GM03348 (cell line): ENCODE results near the gene ICA1.
"Not testable (repeated sequence)": the region's sequence is repeated elsewhere in the genome, so short reads cannot be mapped to it uniquely, and the experiment has no call there.

ENCODE experiments used
- DNase-seq: peaks from one replicate; pipeline ENCODE4 v3.0.0; 2012; ENCODE audit warnings: low spot score

ICA1 gene

GRCh38 chr7:8260871-8261694, 884 bp downstream of the ICA1 start:
- peak; percentile 23 for DNase-seq

- no peak for DNase-seq
Measured at GRCh38 chr7:8259586-8260222, 2.3 kb downstream of the ICA1 start.

GRCh38 chr7:8258734-8259133, 3.2 kb downstream of the ICA1 start:
- DNase-seq = no peak

- no peak for DNase-seq
Measured at GRCh38 chr7:8258166-8258565, 3.8 kb downstream of the ICA1 start.

- DNase-seq = no peak
Measured at GRCh38 chr7:8255680-8256655, 6.0 kb downstream of the ICA1 start.

- no peak for DNase-seq
Measured at GRCh38 chr7:8254667-8255066, 7.3 kb downstream of the ICA1 start.

GRCh38 chr7:8254215-8254614, 7.8 kb downstream of the ICA1 start:
- DNase-seq = no peak

GRCh38 chr7:8251195-8251594, 10.8 kb downstream of the ICA1 start:
- no peak for DNase-seq

GRCh38 chr7:8250547-8250946, 11.4 kb downstream of the ICA1 start:
- no peak for DNase-seq

- no peak for DNase-seq
Measured at GRCh38 chr7:8249121-8249520, 12.8 kb downstream of the ICA1 start.

GRCh38 chr7:8246020-8246419, 15.9 kb downstream of the ICA1 start:
- DNase-seq = no peak

- not testable (repeated sequence) for DNase-seq
Measured at GRCh38 chr7:8245032-8245431, 16.9 kb downstream of the ICA1 start.

GRCh38 chr7:8243059-8243458, 18.9 kb downstream of the ICA1 start:
- not testable (repeated sequence) for DNase-seq

GRCh38 chr7:8239702-8240362, 22.1 kb downstream of the ICA1 start:
- not testable (repeated sequence) for DNase-seq

- no peak for DNase-seq
Measured at GRCh38 chr7:8236780-8237407, 25.1 kb downstream of the ICA1 start.

- no peak for DNase-seq
Measured at GRCh38 chr7:8232999-8233847, 28.7 kb downstream of the ICA1 start.

GRCh38 chr7:8229927-8230326, 32.0 kb downstream of the ICA1 start:
- no peak for DNase-seq

GRCh38 chr7:8228766-8229674, 32.9 kb downstream of the ICA1 start:
- DNase-seq = no peak

- no peak for DNase-seq
Measured at GRCh38 chr7:8228068-8228467, 33.9 kb downstream of the ICA1 start.
